ENCODE measurements around the gene VWF. TPM values are rescaled to one million over a fixed set of nuclear protein-coding genes. Genes with fewer than 3 reads are reported as not detected.
A peak's percentile ranks its signal among the peaks of the same experiment; 100 is the strongest.

The VWF gene
- total and polyA plus RNA-seq, 2 experiments from 2014 or later = 0.42 to 0.56 TPM

- no peak overlapping the region for H3K4me3 Mint-ChIP-seq
- peaks cover 19% of the 10 kb centered on the region for H3K4me1 Mint-ChIP-seq
- H3K4me2 ChIP-seq = no peak overlapping the region
- no peaks in the 10 kb centered on the region for H3F3A ChIP-seq (replicated peaks; ENCODE audit: low read depth)
- H3K9me3 Mint-ChIP-seq = no peaks in the 10 kb centered on the region
- H3K79me2 ChIP-seq (replicated peaks; ENCODE audit: insufficient read depth) = no peaks in the 10 kb centered on the region
- H2AFZ ChIP-seq = peak overlapping the region; percentile 32; the same call in 1 of the 2 replicates
- H3K27me3 ChIP-seq (ENCODE audit: insufficient read depth) = no peaks in the 10 kb centered on the region
- no peaks in the 10 kb centered on the region for H3K9me2 ChIP-seq (ENCODE audit: insufficient read depth)
- H3K27ac ChIP-seq (ENCODE audit: low read depth) = no peak overlapping the region
- H3K36me3 ChIP-seq (ENCODE audit: insufficient read depth) = no peaks in the 10 kb centered on the region
- peaks cover 5% of the 10 kb centered on the region for H3K27me3 Mint-ChIP-seq (ENCODE audit: insufficient read depth, low read depth, poor library complexity)
- H3K4me3 ChIP-seq = no peak overlapping the region
- TF ChIP-seq ZNF331 (CRISPR knock-in tag; IDR thresholded peaks at IDR 0.05; ENCODE audit: low read depth) (no peak), POLR2AphosphoS5 (IDR thresholded peaks at IDR 0.05; ENCODE audit: low read depth) (no peak), JUNB (IDR thresholded peaks at IDR 0.05; ENCODE audit: unreplicated experiment) (no peak), CREB1 (CRISPR knock-in tag; IDR thresholded peaks at IDR 0.05; ENCODE audit: low read depth) (no peak), ZNF462 (CRISPR knock-in tag; IDR thresholded peaks at IDR 0.05) (no peak), EZH2phosphoT487 (IDR thresholded peaks at IDR 0.05; ENCODE audit: unreplicated experiment) (no peak), REST (IDR thresholded peaks at IDR 0.05; ENCODE audit: unreplicated experiment) (no peak), ZNF114 (CRISPR knock-in tag; IDR thresholded peaks at IDR 0.05) (no peak)
- TF ChIP-seq, protein P1, sequence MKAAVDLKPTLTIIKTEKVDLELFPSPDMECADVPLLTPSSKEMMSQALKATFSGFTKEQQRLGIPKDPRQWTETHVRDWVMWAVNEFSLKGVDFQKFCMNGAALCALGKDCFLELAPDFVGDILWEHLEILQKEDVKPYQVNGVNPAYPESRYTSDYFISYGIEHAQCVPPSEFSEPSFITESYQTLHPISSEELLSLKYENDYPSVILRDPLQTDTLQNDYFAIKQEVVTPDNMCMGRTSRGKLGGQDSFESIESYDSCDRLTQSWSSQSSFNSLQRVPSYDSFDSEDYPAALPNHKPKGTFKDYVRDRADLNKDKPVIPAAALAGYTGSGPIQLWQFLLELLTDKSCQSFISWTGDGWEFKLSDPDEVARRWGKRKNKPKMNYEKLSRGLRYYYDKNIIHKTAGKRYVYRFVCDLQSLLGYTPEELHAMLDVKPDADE (IDR thresholded peaks at IDR 0.05) = no peak
- H3K4me1 ChIP-seq (ENCODE audit: insufficient read depth) = no peaks in the 10 kb centered on the region
- no peaks in the 10 kb centered on the region for H4K20me1 ChIP-seq (replicated peaks; ENCODE audit: insufficient read depth)
- ATAC-seq (no peak), DNase-seq (ENCODE audit: low spot score) (no peak)
- no peak overlapping the region for H3K27ac Mint-ChIP-seq
- no peaks in the 10 kb centered on the region for H3K36me3 Mint-ChIP-seq (ENCODE audit: low read depth)
These were observed 82.0 kb downstream of the VWF start for GRCh38 chr12:6042446-6042845.
